GM10248 (cell line): Measurements from ENCODE around the gene GMDS.

ENCODE experiments used
- CTCF ChIA-PET: fragments of 300-600 bp; sonication (Branson Sonifier 250); formaldehyde crosslinking; extraction: SDS; loops from one replicate; lab custom pipeline; 2021; ENCODE audit warnings: antibody characterized with exemption; lab: Yijun Ruan, JAX
- POLR2A ChIA-PET: fragments of 350-650 bp; sonication (Branson Sonifier 250); formaldehyde crosslinking; extraction: SDS; loops from one replicate; lab custom pipeline; 2020; ENCODE audit warnings: antibody characterized with exemption; lab: Yijun Ruan, JAX
- DNase-seq: peaks from one replicate; pipeline ENCODE4 v3.0.0; 2012; ENCODE audit errors: extremely low spot score
- TF ChIP-seq, protein P1 (sequence below): IDR thresholded peaks from 2 replicates; pipeline ENCODE4 v1.5.1; 2012; ENCODE audit warnings: mild to moderate bottlenecking, low read depth; ENCODE audit errors: extremely low read depth, missing control alignments, control extremely low read depth

Gene GMDS

DNA sequence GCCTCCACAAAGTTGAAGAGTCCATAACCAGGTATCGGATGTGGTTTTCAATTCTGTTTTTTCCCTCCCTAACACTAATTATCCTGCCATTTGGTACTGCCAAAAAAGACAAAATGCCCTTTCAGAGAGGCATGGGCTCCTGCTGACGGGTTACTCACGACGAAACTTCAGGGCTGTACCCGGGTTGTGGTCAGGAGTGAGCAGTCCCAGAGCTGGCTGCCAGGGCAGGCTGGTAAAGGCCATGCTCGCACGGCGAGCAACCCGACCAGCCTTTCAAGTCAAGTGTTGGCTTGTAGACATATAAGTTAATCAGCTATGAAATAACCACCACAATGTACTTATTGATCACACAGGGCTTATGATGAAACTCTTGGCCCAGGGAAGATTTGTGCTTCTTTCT is 483.2 kb downstream of the GMDS start:
- TF ChIP-seq, protein P1, sequence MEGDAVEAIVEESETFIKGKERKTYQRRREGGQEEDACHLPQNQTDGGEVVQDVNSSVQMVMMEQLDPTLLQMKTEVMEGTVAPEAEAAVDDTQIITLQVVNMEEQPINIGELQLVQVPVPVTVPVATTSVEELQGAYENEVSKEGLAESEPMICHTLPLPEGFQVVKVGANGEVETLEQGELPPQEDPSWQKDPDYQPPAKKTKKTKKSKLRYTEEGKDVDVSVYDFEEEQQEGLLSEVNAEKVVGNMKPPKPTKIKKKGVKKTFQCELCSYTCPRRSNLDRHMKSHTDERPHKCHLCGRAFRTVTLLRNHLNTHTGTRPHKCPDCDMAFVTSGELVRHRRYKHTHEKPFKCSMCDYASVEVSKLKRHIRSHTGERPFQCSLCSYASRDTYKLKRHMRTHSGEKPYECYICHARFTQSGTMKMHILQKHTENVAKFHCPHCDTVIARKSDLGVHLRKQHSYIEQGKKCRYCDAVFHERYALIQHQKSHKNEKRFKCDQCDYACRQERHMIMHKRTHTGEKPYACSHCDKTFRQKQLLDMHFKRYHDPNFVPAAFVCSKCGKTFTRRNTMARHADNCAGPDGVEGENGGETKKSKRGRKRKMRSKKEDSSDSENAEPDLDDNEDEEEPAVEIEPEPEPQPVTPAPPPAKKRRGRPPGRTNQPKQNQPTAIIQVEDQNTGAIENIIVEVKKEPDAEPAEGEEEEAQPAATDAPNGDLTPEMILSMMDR: no peak
- POLR2A ChIA-PET: no interaction called here
- CTCF ChIA-PET: no interaction called here
- DNase-seq: no peak

DNA sequence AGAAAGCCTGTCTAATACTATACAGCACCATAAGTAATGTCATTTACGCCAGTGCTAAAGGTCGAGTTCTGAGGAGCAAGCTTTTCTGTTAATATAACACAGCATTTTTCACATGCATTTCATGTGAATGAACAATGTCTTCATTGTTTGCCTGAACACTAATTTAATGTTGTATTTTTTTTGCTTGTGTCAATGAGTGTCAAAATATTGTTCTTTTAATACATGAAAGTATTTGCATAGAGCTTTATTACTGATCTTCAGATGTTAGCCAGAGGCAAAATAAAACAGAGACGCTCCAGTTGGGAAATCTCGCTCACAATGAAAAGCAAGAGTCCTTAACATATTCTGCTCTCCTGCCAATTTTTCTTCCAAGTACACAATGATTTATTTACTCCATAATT is 483.9 kb downstream of the GMDS start:
- ChIA-PET POLR2A (no interaction called here), CTCF (no interaction called here)
- TF ChIP-seq, protein P1: no peak
- no peak for DNase-seq

DNA sequence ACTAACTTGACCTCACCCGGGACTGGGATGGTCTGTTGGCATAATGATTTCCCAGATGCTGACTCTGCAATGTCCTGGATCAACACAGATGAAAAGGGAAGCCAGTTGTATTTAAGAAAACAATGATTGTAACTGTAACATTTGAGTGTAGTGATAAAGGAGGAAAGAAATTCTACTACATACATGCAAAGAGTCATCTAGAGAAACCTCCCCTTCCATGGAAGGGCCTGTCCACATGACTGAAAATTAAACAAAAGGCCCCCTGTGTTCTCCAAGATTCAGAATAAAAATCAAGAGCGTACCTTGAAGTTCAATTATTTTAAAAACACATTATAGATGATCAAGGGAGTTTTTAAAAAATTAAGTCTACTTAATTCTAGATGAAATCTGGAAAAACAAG is 484.5 kb downstream of the GMDS start:
- TF ChIP-seq, protein P1: no peak
- ChIA-PET CTCF (interaction anchor here (1.5 kb wide), 1 partner anchor 41 kb away, joined by 3 read pairs; no protein-coding TSS in a partner anchor), POLR2A (no interaction called here)
- DNase-seq: no peak

DNA sequence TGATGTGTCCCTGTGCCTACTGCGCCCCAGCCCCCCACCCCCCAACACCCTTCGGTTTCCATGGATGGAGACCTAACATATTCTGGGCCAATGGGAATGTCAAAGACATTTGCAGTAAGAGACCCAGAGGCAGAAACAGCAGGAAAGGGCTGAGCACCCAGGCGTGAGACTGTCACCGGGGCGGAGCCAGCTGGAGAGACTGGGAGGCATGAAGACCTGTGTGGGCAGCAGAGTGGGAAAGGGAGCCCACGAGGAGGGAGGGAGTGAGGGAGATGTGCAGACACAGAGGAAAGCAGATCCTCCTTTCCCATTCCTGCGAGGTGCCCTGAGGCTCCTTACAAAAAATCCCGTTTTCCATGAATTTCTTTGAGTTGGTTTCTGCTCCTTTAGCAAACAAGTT is 485.5 kb downstream of the GMDS start:
- CTCF ChIA-PET: interaction anchor here (1.5 kb wide), 1 partner anchor 42 kb away, joined by 3 read pairs; no protein-coding TSS in a partner anchor
- DNase-seq: no peak
- TF ChIP-seq, protein P1: no peak
- POLR2A ChIA-PET: no interaction called here

DNA sequence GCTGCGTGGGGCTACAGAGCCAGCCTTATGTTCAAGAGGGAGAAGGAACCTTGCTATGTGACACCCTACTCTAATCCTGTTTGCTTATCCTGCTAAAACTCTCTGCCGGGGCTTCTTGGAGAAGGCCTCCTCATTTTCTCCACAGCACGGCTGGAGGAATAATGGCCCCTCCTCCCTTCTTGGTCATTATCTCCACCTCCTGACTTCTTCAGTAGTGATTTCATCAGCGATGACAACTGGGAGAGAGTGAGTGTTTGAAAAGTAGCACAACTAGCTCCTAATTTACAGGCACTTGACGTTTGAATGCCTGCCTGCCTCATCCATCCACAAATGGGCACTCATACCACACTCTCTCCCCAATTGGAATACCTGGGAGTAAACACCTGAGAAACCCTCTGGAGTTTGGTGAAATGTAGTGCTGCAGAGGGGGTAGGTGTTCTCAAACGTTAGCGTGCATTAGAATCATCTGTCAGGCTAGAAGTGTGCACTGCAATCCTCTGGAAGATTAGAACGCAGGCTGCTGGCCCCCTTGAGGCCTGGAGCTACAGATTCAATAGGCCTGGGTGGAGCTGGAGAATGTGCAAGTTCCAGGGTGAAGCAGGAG is 487.2 kb downstream of the GMDS start:
- no peak for DNase-seq
- TF ChIP-seq, protein P1: no peak
- ChIA-PET CTCF (interaction anchor here (0.9 to 1.4 kb wide), 2 partner anchors 12 to 31 kb away, joined by 3 read pairs; no protein-coding TSS in a partner anchor), POLR2A (no interaction called here)

DNA sequence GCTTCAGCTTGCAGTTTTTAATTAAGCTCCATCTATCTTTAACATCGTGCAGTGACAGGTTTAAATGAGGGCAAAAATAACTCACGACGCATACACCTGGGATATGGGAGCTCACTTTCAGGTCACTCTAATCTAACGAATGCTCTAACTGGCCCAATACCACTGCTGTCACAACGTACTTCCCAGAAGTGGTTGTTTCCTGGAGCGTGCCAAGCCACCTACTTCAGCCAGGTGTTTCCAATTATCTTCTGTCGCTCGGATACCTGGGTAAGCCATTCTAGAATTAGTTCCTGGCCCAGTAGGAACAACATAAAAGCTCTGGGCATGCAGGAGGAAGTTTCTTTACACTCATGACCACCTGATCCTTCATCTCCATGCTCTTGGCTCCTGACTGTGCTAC is 488.3 kb downstream of the GMDS start:
- POLR2A ChIA-PET: no interaction called here
- CTCF ChIA-PET: interaction anchor here (0.9 to 1.4 kb wide), 3 partner anchors 13 to 44 kb away, joined by 3 read pairs; no protein-coding TSS in a partner anchor

More for the DNA sequence above, 488.3 kb downstream of the GMDS start:
- TF ChIP-seq, protein P1: no peak
- no peak for DNase-seq
